Measurements from ENCODE around the gene FIGNL2.
"Not testable (repeated sequence)": the region's sequence is repeated elsewhere in the genome, so short reads cannot be mapped to it uniquely, and the experiment has no call there.

DNA sequence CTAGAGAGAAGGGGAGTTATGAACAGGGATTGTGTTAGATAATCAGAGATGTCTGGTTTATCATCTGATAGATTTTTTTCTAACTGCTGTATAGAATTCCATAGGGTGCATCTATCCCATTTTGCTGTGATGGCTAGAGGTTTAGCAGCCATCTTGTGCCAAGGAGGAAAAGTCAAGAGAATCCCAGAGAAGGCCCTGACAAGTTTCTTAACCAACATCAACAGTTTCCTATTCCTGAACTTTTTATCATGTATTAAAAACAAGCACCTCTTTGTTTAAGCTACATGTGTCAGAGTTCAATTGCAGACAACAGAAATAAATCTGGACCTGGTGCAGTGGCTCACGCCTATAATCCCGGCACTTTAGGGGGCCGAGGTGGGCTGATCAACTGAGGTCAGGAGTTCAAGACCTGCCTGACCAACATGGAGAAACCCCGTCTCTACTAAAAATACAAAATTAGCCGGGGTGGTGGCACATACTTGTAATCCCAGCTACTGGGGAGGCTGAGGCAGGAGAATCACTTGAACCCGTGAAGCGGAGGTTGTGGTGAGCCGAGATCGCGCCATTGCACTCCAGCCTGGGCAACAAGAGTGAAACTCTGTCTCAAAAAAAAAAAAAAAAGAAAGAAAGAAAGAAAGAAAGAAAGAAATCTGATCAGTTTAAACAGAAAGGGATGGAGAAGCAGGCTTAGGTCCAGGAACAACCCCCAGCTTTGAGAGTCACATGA is 36.9 kb upstream of the FIGNL2 start:
- TF ChIP-seq EZH2 (IDR thresholded peaks at IDR 0.05; ENCODE audit: borderline replicate concordance, low read length); CTCF (IDR thresholded peaks at IDR 0.05; ENCODE audit: low read length): not testable (repeated sequence)

All from OCI-LY1 (cell line).